Measurements from ENCODE around the gene ST8SIA4. TPM values are rescaled to one million over a fixed set of nuclear protein-coding genes. Genes with fewer than 3 reads are reported as not detected.
A peak's percentile ranks its signal among the peaks of the same experiment; 100 is the strongest.

ST8SIA4 gene
- total and polyA plus RNA-seq, 2 donors (not counting 1 experiment from before 2014, with no cell fraction given): 9.5 to 42.6 TPM

- H3K4me3 Mint-ChIP-seq: peak overlapping the region; percentile 72
- Histone ChIP-seq H3K27ac (ENCODE audit: low read length in 2 of 2) (peak overlapping the region; percentile 29 to 65), H3K27me3 (replicated peaks in 1 of 4; ENCODE audit: control extremely low read depth in 1 of 4, control insufficient read depth in 3 of 4, insufficient read depth in 4 of 4, low read length in 3 of 4) (no peaks in the 10 kb centered on the region), H3K4me1 (ENCODE audit: control insufficient read depth in 2 of 2, insufficient read depth in 2 of 2, low read length in 2 of 2) (peaks cover 18 to 23% of the 10 kb centered on the region in 2 donors), H3K36me3 (replicated peaks in 1 of 2; ENCODE audit: control extremely low read depth in 1 of 2, control insufficient read depth in 1 of 2, extremely low read depth in 1 of 2, insufficient read depth in 2 of 2, low read length in 1 of 2) (peaks cover 0 to 4% of the 10 kb centered on the region in 2 experiments), H3K9ac (ENCODE audit: low read length) (peak overlapping the region; percentile 25), H4K20me1 (ENCODE audit: control insufficient read depth, insufficient read depth, low read length, poor library complexity, severe bottlenecking) (no peaks in the 10 kb centered on the region), H3K4me2 (replicated peaks; ENCODE audit: low read depth, low read length, poor library complexity, severe bottlenecking) (peak overlapping the region; percentile 50), H2AFZ (ENCODE audit: insufficient read depth, low read depth, low read length, poor library complexity, severe bottlenecking) (peak overlapping the region; percentile 49), H3K4me3 (ENCODE audit: control extremely low read depth in 1 of 5, extremely low read depth in 1 of 5, insufficient read depth in 1 of 5, low read depth in 2 of 5, low read length in 4 of 5) (no peak overlapping the region), H3K9me3 (ENCODE audit: control extremely low read depth in 1 of 3, control insufficient read depth in 2 of 3, insufficient read depth in 1 of 3, low read length in 2 of 3) (no peaks in the 10 kb centered on the region), H3K79me2 (ENCODE audit: control insufficient read depth, insufficient read depth, low read length) (peaks cover 48% of the 10 kb centered on the region)
- ATAC-seq (ENCODE audit: low read depth): peak; percentile 84
- H3K9me3 Mint-ChIP-seq (ENCODE audit: insufficient read depth): no peaks in the 10 kb centered on the region
- H3K27ac Mint-ChIP-seq: peak overlapping the region; percentile 85
- TF ChIP-seq EZH2 (IDR thresholded peaks at IDR 0.05; ENCODE audit: borderline replicate concordance, insufficient read depth, low read depth, low read length, poor library complexity, severe bottlenecking): no peak
- intact Hi-C loops (cut with micrococcal nuclease): loop anchor here (1.0 to 5.0 kb wide), 3 partner anchors 17 to 72 kb away; no protein-coding TSS in a partner anchor
- POLR2A ChIA-PET: interaction anchor here (0.5 kb wide), 1 partner anchor 23 kb away, joined by 8 read pairs; no protein-coding TSS in a partner anchor
- peak; percentile 50 for DNase-seq
- CTCF ChIA-PET: interaction anchor here (0.5 to 2.6 kb wide), 5 partner anchors 12 to 73 kb away, joined by 3 to 13 read pairs (median 3); no protein-coding TSS in a partner anchor
- H3K27me3 Mint-ChIP-seq: no peaks in the 10 kb centered on the region
- 57% methylated on average over 2 of the region's 7 CpGs for WGBS (ENCODE audit: insufficient coverage)
- H3K4me1 Mint-ChIP-seq: peaks cover 45% of the 10 kb centered on the region
These were observed 74.8 kb downstream of the ST8SIA4 start for GRCh38 chr5:100828071-100828897.

- Histone ChIP-seq H3K9ac (ENCODE audit: low read length) (peak overlapping the region; percentile 25), H3K27ac (ENCODE audit: low read length in 2 of 2) (peak overlapping the region; percentile 29 to 65), H3K4me2 (replicated peaks; ENCODE audit: low read depth, low read length, poor library complexity, severe bottlenecking) (peak overlapping the region; percentile 50), H2AFZ (ENCODE audit: insufficient read depth, low read depth, low read length, poor library complexity, severe bottlenecking) (no peak overlapping the region), H3K4me3 (ENCODE audit: control extremely low read depth in 1 of 5, extremely low read depth in 1 of 5, insufficient read depth in 1 of 5, low read depth in 2 of 5, low read length in 4 of 5) (no peak overlapping the region), H3K27me3 (replicated peaks in 1 of 4; ENCODE audit: control extremely low read depth in 1 of 4, control insufficient read depth in 3 of 4, insufficient read depth in 4 of 4, low read length in 3 of 4) (no peaks in the 10 kb centered on the region), H4K20me1 (ENCODE audit: control insufficient read depth, insufficient read depth, low read length, poor library complexity, severe bottlenecking) (no peaks in the 10 kb centered on the region), H3K9me3 (ENCODE audit: control extremely low read depth in 1 of 3, control insufficient read depth in 2 of 3, insufficient read depth in 1 of 3, low read length in 2 of 3) (no peaks in the 10 kb centered on the region), H3K36me3 (replicated peaks in 1 of 2; ENCODE audit: control extremely low read depth in 1 of 2, control insufficient read depth in 1 of 2, extremely low read depth in 1 of 2, insufficient read depth in 2 of 2, low read length in 1 of 2) (peaks cover 0 to 2% of the 10 kb centered on the region in 2 experiments), H3K4me1 (ENCODE audit: control insufficient read depth in 2 of 2, insufficient read depth in 2 of 2, low read length in 2 of 2) (peaks cover 18 to 23% of the 10 kb centered on the region in 2 donors), H3K79me2 (ENCODE audit: control insufficient read depth, insufficient read depth, low read length) (peaks cover 44% of the 10 kb centered on the region)
- Mint-ChIP-seq H3K27ac (peak overlapping the region; percentile 85), H3K9me3 (ENCODE audit: insufficient read depth) (no peaks in the 10 kb centered on the region), H3K4me3 (peak overlapping the region; percentile 72), H3K27me3 (no peaks in the 10 kb centered on the region), H3K4me1 (peaks cover 42% of the 10 kb centered on the region)
- CTCF ChIA-PET: interaction anchor here (0.7 to 2.6 kb wide), 3 partner anchors 12 to 74 kb away, joined by 3 to 13 read pairs (median 5); no protein-coding TSS in a partner anchor
- TF ChIP-seq CTCF (IDR thresholded peaks at IDR 0.05) (no peak), EZH2 (IDR thresholded peaks at IDR 0.05; ENCODE audit: borderline replicate concordance, insufficient read depth, low read depth, low read length, poor library complexity, severe bottlenecking) (no peak)
- intact Hi-C loops (cut with micrococcal nuclease): loop anchor here (5.0 kb wide), 1 partner anchor 45 kb away; no protein-coding TSS in a partner anchor
- ATAC-seq (ENCODE audit: low read depth) (peak; percentile 10), DNase-seq (no peak)
- POLR2A ChIA-PET: no interaction called here
- 0% methylated on average over 1 of the region's 2 CpGs for WGBS (ENCODE audit: insufficient coverage)
These were observed 75.6 kb downstream of the ST8SIA4 start for GRCh38 chr5:100827481-100827889.

Measured in B cell (primary cell).